Measurements from ENCODE around the gene C16orf86.

Gene C16orf86

DNA sequence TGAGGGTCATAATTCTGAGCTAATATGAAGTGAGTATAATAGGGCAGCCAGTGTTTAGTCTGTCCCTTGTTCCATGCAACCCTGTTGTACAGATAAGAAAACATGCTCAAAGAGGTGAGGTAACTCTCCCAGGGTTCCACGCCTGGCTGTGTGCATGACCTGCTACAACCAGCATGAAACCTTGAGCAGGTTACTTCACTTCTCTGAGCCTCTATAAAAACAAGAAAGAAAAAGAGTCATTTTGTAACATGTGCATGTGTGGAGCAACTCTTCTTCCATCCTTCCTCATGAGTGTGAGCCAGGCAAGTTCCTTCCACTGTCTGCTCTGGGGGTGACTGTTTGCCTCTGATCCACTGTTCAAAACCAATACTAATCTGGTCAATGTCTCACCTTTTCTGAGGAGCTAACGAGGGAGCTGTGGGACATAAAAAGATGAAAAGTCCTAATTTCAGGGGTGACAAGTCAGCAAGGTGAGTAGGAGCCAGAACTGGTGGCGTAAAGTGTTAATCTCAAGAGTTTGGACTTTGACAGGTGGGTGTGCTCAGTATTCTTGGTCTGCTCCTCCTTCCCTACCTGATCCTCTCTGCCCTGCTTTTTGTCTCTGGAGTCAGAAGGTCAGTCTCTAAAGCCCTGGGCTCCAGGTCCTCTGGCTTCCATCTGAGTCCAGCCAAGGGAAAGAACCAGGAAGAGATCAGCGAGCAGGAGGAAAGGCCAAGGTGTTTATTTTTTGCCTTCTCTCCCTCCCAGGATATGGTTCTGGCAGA lies 31.0 kb downstream of the C16orf86 start:
- no peak for DNase-seq

- DNase-seq: no peak
These were observed 32.7 kb downstream of the C16orf86 start for GRCh38 chr16:67699265-67699664.

GRCh38 chr16:67701420-67701819 lies 34.8 kb downstream of the C16orf86 start:
- no peak for DNase-seq

- no peak for DNase-seq
These were observed 35.5 kb downstream of the C16orf86 start for GRCh38 chr16:67702130-67702529.

DNA sequence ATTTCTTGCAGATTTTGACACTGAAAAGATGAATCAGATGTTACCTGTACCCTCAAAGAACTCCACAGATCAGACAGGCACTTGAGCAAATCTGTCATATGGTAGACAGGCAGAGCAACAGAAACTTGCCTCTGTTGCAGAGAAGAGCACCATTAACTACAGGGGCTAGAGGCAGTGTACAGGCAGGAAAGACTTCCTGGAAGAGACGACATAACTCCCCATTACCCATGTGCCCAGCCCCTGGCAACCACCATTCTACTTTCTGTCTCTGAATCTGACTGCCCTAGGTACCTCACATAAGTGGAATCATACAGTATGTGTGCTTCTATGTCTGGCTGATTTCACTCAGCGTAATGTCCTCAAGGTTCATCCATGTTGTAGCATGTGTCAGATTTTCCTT lies 37.0 kb downstream of the C16orf86 start:
- no peak for DNase-seq

DNA sequence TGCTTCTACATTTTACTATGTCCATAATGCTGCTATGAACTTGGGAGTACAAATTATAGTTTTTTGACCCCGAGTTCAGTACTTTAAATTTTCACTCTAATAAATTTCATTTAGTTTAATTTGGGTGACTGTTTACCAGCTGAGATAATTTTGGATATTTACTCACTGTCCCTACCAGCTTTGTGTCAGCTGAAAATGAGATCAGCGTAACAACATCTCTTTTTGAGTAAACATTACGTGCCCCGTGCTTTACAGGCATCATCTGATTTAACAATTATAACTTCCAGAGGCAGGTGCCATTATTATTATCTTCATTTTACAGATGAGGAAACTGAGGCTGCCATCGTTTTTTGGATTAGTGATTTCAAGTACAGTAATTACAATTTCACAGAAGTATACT lies 37.5 kb downstream of the C16orf86 start:
- DNase-seq: no peak

DNA sequence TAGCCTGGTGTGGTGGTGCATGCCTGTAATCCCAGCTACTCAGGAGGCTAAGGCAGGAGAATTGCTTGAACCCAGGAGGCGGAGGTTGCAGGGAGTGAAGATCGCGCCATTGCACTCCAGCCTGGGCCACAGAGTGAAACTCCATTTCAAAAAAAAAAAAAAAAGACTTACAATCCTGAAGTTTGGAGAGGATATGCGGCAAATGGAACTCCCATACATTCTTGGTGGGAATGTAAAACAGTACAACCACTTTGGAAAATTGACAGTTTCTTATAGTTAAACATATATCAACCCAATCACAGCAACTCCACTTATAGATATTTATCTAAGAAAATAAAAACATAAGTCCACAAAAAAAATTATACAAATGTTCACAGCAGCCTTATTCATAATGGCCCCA lies 40.6 kb downstream of the C16orf86 start:
- DNase-seq: no peak

DNA sequence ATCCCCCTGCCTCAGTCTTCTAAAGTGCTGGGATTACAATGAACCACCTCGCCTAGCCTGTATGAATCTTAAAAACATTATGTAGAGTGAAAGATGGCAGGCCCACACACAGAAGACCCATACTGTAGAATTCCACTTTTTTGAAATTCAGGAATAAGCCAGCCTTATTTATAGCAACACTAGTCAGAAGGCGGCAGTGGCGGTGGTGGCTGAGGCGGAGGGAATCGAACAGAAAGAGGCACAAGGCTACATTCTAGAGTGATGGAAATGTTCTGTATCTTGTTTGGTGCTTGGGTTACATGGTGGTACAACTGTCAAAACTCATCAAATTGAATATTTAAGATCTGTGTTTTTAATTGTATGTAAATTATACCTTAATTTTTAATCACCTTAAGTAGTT lies 41.2 kb downstream of the C16orf86 start:
- no peak for DNase-seq

DNA sequence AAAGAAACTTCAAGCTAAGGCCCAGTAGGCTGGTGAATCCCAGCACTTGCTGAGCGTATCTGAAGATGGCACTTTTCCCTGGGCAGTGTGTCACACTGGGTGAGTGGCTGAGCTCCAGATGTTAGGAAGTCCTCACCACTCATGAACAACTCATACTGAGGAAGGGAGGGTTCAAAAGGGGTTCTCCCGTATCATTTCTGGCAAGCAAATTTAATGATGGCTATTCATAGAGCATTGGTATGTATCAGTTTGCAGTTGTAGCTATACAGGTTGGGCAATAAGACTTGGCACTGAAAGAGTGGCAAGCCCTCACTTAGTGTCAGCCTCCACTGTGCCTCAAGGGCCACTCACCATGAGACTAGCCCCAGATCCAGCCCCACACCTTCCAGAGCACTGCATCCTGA lies 41.8 kb downstream of the C16orf86 start:
- DNase-seq: no peak

GRCh38 chr16:67709050-67709449 lies 42.4 kb downstream of the C16orf86 start:
- DNase-seq: no peak

DNA sequence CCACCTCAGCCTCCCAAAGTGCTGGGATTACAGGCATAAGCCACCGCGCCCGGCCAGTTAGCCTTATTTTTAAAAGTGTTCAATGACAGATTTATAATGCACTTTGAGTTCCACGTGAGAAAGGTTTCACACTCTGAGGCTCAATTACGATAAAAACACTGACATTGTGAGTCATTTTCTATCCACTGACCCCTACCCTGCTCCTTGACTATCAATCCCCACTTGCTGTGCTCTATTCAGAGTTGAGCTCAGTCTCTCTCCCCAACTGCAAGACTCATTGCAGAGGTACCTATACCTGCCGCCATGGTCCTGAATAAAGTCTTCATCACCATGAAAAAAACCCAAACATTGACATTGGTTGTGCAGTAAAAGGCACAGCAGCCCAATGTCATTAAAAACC lies 44.0 kb downstream of the C16orf86 start:
- no peak for DNase-seq

DNA sequence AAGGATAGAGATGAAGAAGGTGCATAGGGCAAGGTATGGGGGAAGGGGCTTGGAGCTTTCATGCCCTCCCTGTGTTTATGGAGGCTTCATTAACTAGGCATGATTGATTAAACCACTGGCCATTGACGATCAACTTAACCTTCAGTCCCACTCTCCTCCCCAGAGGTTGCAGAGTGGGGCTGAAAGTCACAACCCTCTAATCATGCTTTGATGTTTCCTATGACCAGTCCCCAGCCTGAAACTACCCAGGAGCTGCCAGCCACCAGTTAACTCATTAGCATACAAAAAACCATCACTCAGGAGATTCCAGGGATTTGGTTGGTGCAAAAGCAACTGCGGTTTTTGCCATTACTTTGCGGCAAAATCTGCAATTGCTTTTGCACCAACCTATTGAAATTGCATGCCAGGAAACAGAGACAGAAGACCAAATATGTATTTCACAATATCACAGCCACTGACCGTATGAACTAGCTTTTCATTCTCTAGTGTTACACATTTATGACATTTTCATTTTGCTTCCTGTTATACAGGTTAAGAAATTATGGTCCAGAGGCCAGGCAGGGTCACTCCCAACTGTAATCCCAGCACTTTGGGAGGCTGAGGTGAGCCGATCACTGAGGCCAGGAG lies 47.1 kb downstream of the C16orf86 start:
- DNase-seq: no peak

GRCh38 chr16:67714522-67714921 lies 47.9 kb downstream of the C16orf86 start:
- DNase-seq: no peak

- no peak for DNase-seq
These were observed 49.5 kb downstream of the C16orf86 start for GRCh38 chr16:67716097-67716496.

Data from stimulated activated CD4-positive, alpha-beta T cell treated with anti-CD3 and anti-CD28 coated beads, Interleukin-4, amount 100 ng/mL, for 4 hours (primary cell).